ENCODE measurements around the gene SUPT5H.

- TF ChIP-seq ZNF565 (CRISPR knock-in tag; conservative IDR thresholded peaks at IDR 0.05; ENCODE audit: low read depth) (no peak), GLIS3 (CRISPR knock-in tag; IDR thresholded peaks at IDR 0.05) (no peak), ZFP30 (CRISPR knock-in tag; IDR thresholded peaks at IDR 0.05) (no peak), TOX (CRISPR knock-in tag; IDR thresholded peaks at IDR 0.05; ENCODE audit: borderline replicate concordance) (no peak), ZC3H10 (CRISPR knock-in tag; IDR thresholded peaks at IDR 0.05) (no peak), ARNTL (CRISPR knock-in tag; IDR thresholded peaks at IDR 0.05; ENCODE audit: borderline replicate concordance, low read depth) (no peak), ESRRG (CRISPR knock-in tag; IDR thresholded peaks at IDR 0.05) (no peak), CSDC2 (CRISPR knock-in tag; IDR thresholded peaks at IDR 0.05) (no peak), PATZ1 (CRISPR knock-in tag; IDR thresholded peaks at IDR 0.05; ENCODE audit: borderline replicate concordance) (no peak), POU6F1 (CRISPR knock-in tag; IDR thresholded peaks at IDR 0.05; ENCODE audit: borderline replicate concordance, low read depth) (no peak), SNAI2 (CRISPR knock-in tag; IDR thresholded peaks at IDR 0.05) (no peak), ZNF8 (CRISPR knock-in tag; IDR thresholded peaks at IDR 0.05) (no peak), ZFP3 (CRISPR knock-in tag; IDR thresholded peaks at IDR 0.05) (no peak)
Measured at GRCh38 chr19:39467941-39468340, 22.6 kb downstream of the SUPT5H start.
